HepG2 (cell line): ENCODE measurements around the gene PDZD2. TPM values are rescaled to one million over a fixed set of nuclear protein-coding genes. Genes with fewer than 3 reads are reported as not detected.

Experiments used
- ATAC-seq: fragments of 200-7000 bp; cut with Tn5 transposase; 3 replicates; pipeline ENCODE4 v1.9.1; 2020; ENCODE audit warnings: mild to moderate bottlenecking, moderate library complexity
- BruUV-seq: library from RNA; stranded (reverse); fragments of 400-500 nt; replicated peaks from 2 replicates; lab custom pipeline; 2021; lab: Mats Ljungman, UMichigan
- CTCF ChIA-PET: fragments of 300-600 bp; formaldehyde crosslinking; extraction: SDS; loops from one replicate; lab custom pipeline; 2021; ENCODE audit warnings: low total read pairs, inconsistent platforms, low intra/inter-chr PET ratio; lab: Yijun Ruan, JAX
- POLR2A ChIA-PET: fragments of 350-600 bp; sonication (Branson Sonifier 250); formaldehyde crosslinking; loops from one replicate; lab custom pipeline; 2020; ENCODE audit warnings: antibody characterized with exemption, inconsistent platforms; lab: Yijun Ruan, JAX
- DNase-seq: peaks from one replicate; pipeline ENCODE4 v3.0.0-alpha.2; 2015; ENCODE audit warnings: low spot score
- FAIRE-seq: peaks from 3 replicates; lab custom pipeline; 2011; peaks lifted over from hg19 to GRCh38; lab: Jason Lieb, UNC
- H2AFZ ChIP-seq: one replicate; pipeline ENCODE4 v1.6.1; 2011; ENCODE audit warnings: low read length, inconsistent platforms
- H3K27ac ChIP-seq: fragments of 300-600 bp; 3 replicates; pipeline ENCODE4 v1.8.0; 2011; ENCODE audit warnings: mixed run types, mild to moderate bottlenecking, mixed read lengths, low read length, inconsistent platforms; ENCODE audit not compliant: insufficient read depth; ENCODE audit errors: extremely low read length
- H3K27me3 ChIP-seq, 2 experiments: fragments of 200-600 bp in 1 of 2; 2 replicates in 1 of 2; 3 replicates in 1 of 2; pipeline versions ENCODE4 v1.6.0 to v1.8.0; 2011; ENCODE audit warnings: low read length in 2 of 2, mild to moderate bottlenecking in 2 of 2, moderate library complexity in 2 of 2, inconsistent platforms in 1 of 2; ENCODE audit not compliant: insufficient read depth in 2 of 2, control insufficient read depth in 1 of 2
- H3K36me3 ChIP-seq, 2 experiments: fragments of 200-600 bp in 1 of 2; replicated peaks in 1 of 2; 2 replicates in 1 of 2; 3 replicates in 1 of 2; pipeline versions ENCODE4 v1.5.1 to v1.8.0; 2011; ENCODE audit warnings: low read length in 2 of 2, inconsistent platforms in 1 of 2; ENCODE audit not compliant: insufficient read depth in 2 of 2, control insufficient read depth in 1 of 2
- H3K4me1 ChIP-seq: 2 replicates; pipeline ENCODE4 v1.5.1; 2012; ENCODE audit warnings: low read length, inconsistent platforms; ENCODE audit not compliant: insufficient read depth
- H3K4me2 ChIP-seq: 2 replicates; pipeline ENCODE4 v1.6.0; 2011; ENCODE audit warnings: low read depth, low read length, inconsistent platforms
- H3K4me3 ChIP-seq, 3 experiments: fragments of 200-600 bp in 1 of 3; sonication (generic), shearing (Covaris generic) in 1 of 3; replicated peaks in 1 of 3; 2 replicates each; pipeline ENCODE4 v1.5.1; 2011 to 2016; ENCODE audit warnings: low read length in 3 of 3, inconsistent platforms in 2 of 3, low read depth in 2 of 3, mild to moderate bottlenecking in 2 of 3, control low read depth in 1 of 3, mixed read lengths in 1 of 3; ENCODE audit not compliant: insufficient read depth in 1 of 3
- H3K79me2 ChIP-seq: one replicate; pipeline ENCODE4 v1.6.1; 2011; ENCODE audit warnings: low read length, inconsistent platforms; ENCODE audit not compliant: insufficient read depth
- H3K9ac ChIP-seq: 2 replicates; pipeline ENCODE4 v1.6.0; 2011; ENCODE audit warnings: mild to moderate bottlenecking, low read depth, low read length, inconsistent platforms; ENCODE audit not compliant: insufficient read depth
- H3K9me3 ChIP-seq: 2 replicates; pipeline ENCODE4 v1.5.1; 2012; ENCODE audit warnings: mild to moderate bottlenecking, low read length
- H4K20me1 ChIP-seq: 2 replicates; pipeline ENCODE4 v1.6.0; 2011; ENCODE audit warnings: inconsistent platforms, mild to moderate bottlenecking, low read length, moderate library complexity; ENCODE audit not compliant: insufficient read depth
- CREB1 ChIP-seq, 2 experiments: fragments of 450-650 bp in 1 of 2; IDR thresholded peaks; 2 replicates each; pipeline ENCODE4 v1.6.1; 2016 to 2017; ENCODE audit warnings: control low read depth in 1 of 2, mild to moderate bottlenecking in 1 of 2, missing compliant biosample characterization in 1 of 2, missing genetic modification characterization in 1 of 2
- HMGA1 ChIP-seq: sonication (generic); formaldehyde crosslinking; conservative IDR thresholded peaks from 2 replicates; pipeline ENCODE4 v1.4.0; 2020; ENCODE audit warnings: missing genetic modification reagents
- JUND ChIP-seq: sonication (generic); formaldehyde crosslinking; IDR thresholded peaks from 2 replicates; pipeline ENCODE4 v1.8.0; 2022; ENCODE audit warnings: mild to moderate bottlenecking, missing genetic modification reagents
- MBD4 ChIP-seq: IDR thresholded peaks from 2 replicates; pipeline ENCODE4 v1.6.1; 2012; ENCODE audit warnings: low read length, inconsistent platforms, borderline replicate concordance
- MLX ChIP-seq: IDR thresholded peaks from 2 replicates; pipeline ENCODE4 v1.6.1; 2016
- NFE2 ChIP-seq: sonication (generic); formaldehyde crosslinking; IDR thresholded peaks from 2 replicates; pipeline ENCODE4 v1.4.0; 2020; ENCODE audit warnings: missing genetic modification reagents
- RELA ChIP-seq: sonication (generic); formaldehyde crosslinking; IDR thresholded peaks from 2 replicates; pipeline ENCODE4 v1.4.0; 2020; ENCODE audit warnings: missing genetic modification reagents
- RFXANK ChIP-seq: IDR thresholded peaks from 2 replicates; pipeline ENCODE4 v1.6.1; 2016
- TCF7 ChIP-seq: sonication (generic); IDR thresholded peaks from 2 replicates; pipeline ENCODE4 v1.6.1; 2016; ENCODE audit warnings: antibody characterized with exemption, low read depth
- ZNF567 ChIP-seq: sonication (generic); formaldehyde crosslinking; IDR thresholded peaks from 2 replicates; pipeline ENCODE4 v1.8.1; 2023; ENCODE audit warnings: mild to moderate bottlenecking, missing genetic modification reagents, borderline replicate concordance
- ZNF660 ChIP-seq: sonication (generic); formaldehyde crosslinking; IDR thresholded peaks from 2 replicates; pipeline ENCODE4 v1.5.1; 2020; ENCODE audit warnings: mild to moderate bottlenecking, low read depth, missing genetic modification reagents, borderline replicate concordance
- WGBS: methylation state at CpG from one replicate; pipeline ENCODE4 v1.1.6; 2017; ENCODE audit warnings: low lambda C conversion rate; 5-methylcytosine and 5-hydroxymethylcytosine counted together
- in situ Hi-C: cut with HindIII; loops from 2 replicates; pipeline ENCODE4 v1.10.0; 2017; ENCODE audit warnings: low pct_unique_long_range_greater_than_20kb; ENCODE audit not compliant: extremely low pct_ligation_motif_present
- intact Hi-C: fragments of 100-400 bp; cut with micrococcal nuclease; formaldehyde crosslinking; loops from one replicate; pipeline ENCODE4 v1.10.0; 2022; ENCODE audit not compliant: unreplicated experiment
- polyA plus RNA-seq, 8 experiments: library from polyadenylated mRNA; depleted of rRNA in 3 of 8; stranded (reverse) in 7 of 8; unstranded in 1 of 8; fragments of >200 nt; fragmentation: Illumina TruSeq in 4 of 8; extraction: Trizol in 4 of 8; gene quantifications; 2 replicates each; pipeline versions ENCODE4 v1.2.1 to v1.2.3, GENCODE V29; 2011 to 2016; ENCODE audit warnings: low read depth in 4 of 8, missing spikeins in 1 of 8, mixed read lengths in 1 of 8; ENCODE audit not compliant: insufficient read depth in 1 of 8
- total RNA-seq, 5 experiments: library from RNA; depleted of rRNA; stranded (reverse); fragments of >200 nt; fragmentation: Illumina TruSeq; extraction: Trizol; gene quantifications; 2 replicates each; pipeline ENCODE4 v1.2.3, GENCODE V29; 2016; ENCODE audit warnings: low read depth in 1 of 5
- TF ChIP-seq, protein P1 (sequence below): sonication (generic); formaldehyde crosslinking; conservative IDR thresholded peaks from 2 replicates; pipeline ENCODE4 v1.4.0; 2020; ENCODE audit warnings: missing genetic modification reagents
- TF ChIP-seq, protein P2 (sequence below): sonication (generic); formaldehyde crosslinking; IDR thresholded peaks from 2 replicates; pipeline ENCODE4 v1.4.0; 2020; ENCODE audit warnings: missing genetic modification reagents, low read depth, mild to moderate bottlenecking, borderline replicate concordance
- TF ChIP-seq, protein P3 (sequence below): sonication (generic); formaldehyde crosslinking; conservative IDR thresholded peaks from 2 replicates; pipeline ENCODE4 v1.5.0; 2020; ENCODE audit warnings: missing genetic modification reagents

Gene PDZD2
- total and polyA plus RNA-seq, 2 of the 13 experiments (the other 11 are each of a cell fraction or from before 2014, with no cell fraction given) = 0.04 TPM; not detected in 1

DNA sequence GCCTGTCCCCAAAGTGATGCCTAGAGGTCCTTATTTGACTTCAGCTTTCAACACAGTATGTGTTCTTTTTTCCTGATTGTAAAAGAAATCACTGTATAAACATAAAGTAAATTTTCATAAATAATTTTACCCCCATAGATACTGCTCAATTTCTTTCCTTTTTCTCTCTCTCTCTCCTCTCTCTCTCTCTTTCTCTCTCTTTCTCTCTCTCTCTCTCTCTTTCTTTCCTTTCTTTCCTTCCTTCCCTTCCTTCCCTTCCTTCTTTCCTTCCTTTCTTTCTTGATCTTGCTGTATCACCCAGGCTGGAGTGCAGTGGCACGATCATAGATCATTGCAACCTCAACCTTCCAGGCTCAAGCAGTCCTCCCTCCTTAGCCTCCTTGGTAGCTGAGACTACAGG, 64.8 kb downstream of the PDZD2 start:
- no TSS peak for BruUV-seq
- H3K36me3 ChIP-seq = no peaks in the 10 kb centered on the region
- H3K9me3 ChIP-seq = no peaks in the 10 kb centered on the region
- no peak for TF ChIP-seq ZNF567
- TF ChIP-seq MLX = no peak
- TF ChIP-seq, protein P1, sequence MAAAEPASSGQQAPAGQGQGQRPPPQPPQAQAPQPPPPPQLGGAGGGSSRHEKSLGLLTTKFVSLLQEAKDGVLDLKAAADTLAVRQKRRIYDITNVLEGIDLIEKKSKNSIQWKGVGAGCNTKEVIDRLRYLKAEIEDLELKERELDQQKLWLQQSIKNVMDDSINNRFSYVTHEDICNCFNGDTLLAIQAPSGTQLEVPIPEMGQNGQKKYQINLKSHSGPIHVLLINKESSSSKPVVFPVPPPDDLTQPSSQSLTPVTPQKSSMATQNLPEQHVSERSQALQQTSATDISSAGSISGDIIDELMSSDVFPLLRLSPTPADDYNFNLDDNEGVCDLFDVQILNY = no peak
- no peak for TF ChIP-seq NFE2 (CRISPR knock-in tag)
- TF ChIP-seq RFXANK (CRISPR knock-in tag) = no peak
- no peak for TF ChIP-seq TCF7
- TF ChIP-seq, protein P2, sequence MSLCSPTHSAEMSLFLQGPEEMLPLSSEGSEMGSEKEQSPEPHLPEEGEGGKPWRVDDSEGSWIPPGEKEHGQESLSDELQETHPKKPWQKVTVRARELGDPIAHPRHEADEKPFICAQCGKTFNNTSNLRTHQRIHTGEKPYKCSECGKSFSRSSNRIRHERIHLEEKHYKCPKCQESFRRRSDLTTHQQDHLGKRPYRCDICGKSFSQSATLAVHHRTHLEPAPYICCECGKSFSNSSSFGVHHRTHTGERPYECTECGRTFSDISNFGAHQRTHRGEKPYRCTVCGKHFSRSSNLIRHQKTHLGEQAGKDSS (CRISPR knock-in tag) = no peak
- no peak for DNase-seq
- peaks cover 0 to 32% of the 10 kb centered on the region in 2 experiments; a peak in 3 of 5 replicates for H3K27me3 ChIP-seq
- H3K79me2 ChIP-seq = no peaks in the 10 kb centered on the region
- H4K20me1 ChIP-seq = no peaks in the 10 kb centered on the region
- no peak overlapping the region for H3K4me2 ChIP-seq
- H3K27ac ChIP-seq = no peak overlapping the region
- FAIRE-seq = no peak
- 25% methylated on average over 1 of the region's 1 CpG for WGBS
- no peak overlapping the region for H3K4me3 ChIP-seq
- ChIA-PET POLR2A (no interaction called here), CTCF (no interaction called here)
- in situ Hi-C loops (no loop called here), intact Hi-C loops (no loop called here)
- no peak overlapping the region for H3K9ac ChIP-seq
- ATAC-seq = no peak
- H3K4me1 ChIP-seq = no peaks in the 10 kb centered on the region
- H2AFZ ChIP-seq = no peak overlapping the region

- ATAC-seq = no peak
- no peak overlapping the region for H2AFZ ChIP-seq
- H3K4me1 ChIP-seq = no peaks in the 10 kb centered on the region
- H3K27ac ChIP-seq = no peak overlapping the region
- H3K79me2 ChIP-seq = no peaks in the 10 kb centered on the region
- no peak overlapping the region for H3K4me2 ChIP-seq
- FAIRE-seq = no peak
- 42% methylated on average over 3 of the region's 4 CpGs for WGBS
- in situ Hi-C loops = no loop called here
- no peaks in the 10 kb centered on the region for H3K36me3 ChIP-seq
- CTCF ChIA-PET = no interaction called here
- TF ChIP-seq JUND (CRISPR knock-in tag) (no peak), RELA (CRISPR knock-in tag) (no peak), MBD4 (no peak), CREB1 (IDR thresholded peaks at IDR 0.05) (no peak), CREB1 (CRISPR knock-in tag; IDR thresholded peaks at IDR 0.05) (no peak), ZNF660 (CRISPR knock-in tag) (no peak), HMGA1 (CRISPR knock-in tag) (no peak)
- TF ChIP-seq, protein P3, sequence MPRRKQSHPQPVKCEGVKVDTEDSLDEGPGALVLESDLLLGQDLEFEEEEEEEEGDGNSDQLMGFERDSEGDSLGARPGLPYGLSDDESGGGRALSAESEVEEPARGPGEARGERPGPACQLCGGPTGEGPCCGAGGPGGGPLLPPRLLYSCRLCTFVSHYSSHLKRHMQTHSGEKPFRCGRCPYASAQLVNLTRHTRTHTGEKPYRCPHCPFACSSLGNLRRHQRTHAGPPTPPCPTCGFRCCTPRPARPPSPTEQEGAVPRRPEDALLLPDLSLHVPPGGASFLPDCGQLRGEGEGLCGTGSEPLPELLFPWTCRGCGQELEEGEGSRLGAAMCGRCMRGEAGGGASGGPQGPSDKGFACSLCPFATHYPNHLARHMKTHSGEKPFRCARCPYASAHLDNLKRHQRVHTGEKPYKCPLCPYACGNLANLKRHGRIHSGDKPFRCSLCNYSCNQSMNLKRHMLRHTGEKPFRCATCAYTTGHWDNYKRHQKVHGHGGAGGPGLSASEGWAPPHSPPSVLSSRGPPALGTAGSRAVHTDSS (CRISPR knock-in tag) = no peak
- no TSS peak for BruUV-seq
- H4K20me1 ChIP-seq = no peaks in the 10 kb centered on the region
- peaks cover 0 to 20% of the 10 kb centered on the region in 2 experiments; a peak in 4 of 5 replicates for H3K27me3 ChIP-seq
- H3K4me3 ChIP-seq = no peak overlapping the region
- no peak overlapping the region for H3K9ac ChIP-seq
- intact Hi-C loops = no loop called here
- DNase-seq = no peak
- POLR2A ChIA-PET = no interaction called here
- H3K9me3 ChIP-seq = no peaks in the 10 kb centered on the region
Measured at GRCh38 chr5:31706186-31706585, 67.3 kb downstream of the PDZD2 start.
